ENCODE results near the gene CD247. TPM values are rescaled to one million over a fixed set of nuclear protein-coding genes. Genes with fewer than 3 reads are reported as not detected.

The CD247 gene
- total RNA-seq, 4 donors from 2014 or later: 0.33 TPM; not detected in 3

DNA sequence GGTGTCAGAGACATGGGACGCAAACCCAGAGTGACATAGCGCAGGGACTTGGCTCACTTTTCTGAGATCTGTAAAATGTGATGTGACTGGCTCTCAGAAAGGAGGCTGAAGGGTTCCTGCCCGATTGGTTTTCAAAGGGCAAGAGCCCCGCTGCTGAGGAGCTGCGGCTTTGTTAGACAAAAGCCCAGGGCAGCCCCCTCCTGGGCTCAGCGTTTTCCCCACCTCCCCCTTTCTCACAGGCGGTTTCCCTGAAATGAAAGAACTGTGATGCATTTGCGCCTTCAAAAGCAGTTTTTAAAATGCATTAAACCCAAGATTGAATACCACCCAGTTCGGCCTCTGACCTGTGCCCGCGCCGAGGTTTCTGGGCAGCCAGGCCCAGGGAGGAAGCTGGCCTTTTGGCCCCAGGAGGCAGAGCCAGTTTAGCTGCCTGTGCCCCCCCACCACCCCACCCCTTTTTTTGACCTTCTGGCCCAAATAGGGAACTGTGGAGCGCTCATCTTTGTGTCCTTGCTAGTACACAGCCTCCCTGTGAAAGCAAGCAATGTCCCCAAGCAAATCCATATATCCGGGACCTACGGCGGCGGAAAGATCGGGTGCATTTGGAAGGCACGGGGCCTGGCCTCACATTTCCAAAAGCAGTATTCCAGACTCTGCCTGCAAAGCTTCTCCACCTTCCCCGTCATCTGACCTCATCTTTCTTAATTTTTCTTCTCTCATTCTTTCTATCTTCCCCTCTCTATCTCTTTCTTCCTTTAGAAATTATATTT is 28.6 kb downstream of the CD247 start:
- ATAC-seq (no peak), DNase-seq (no peak)
- Histone ChIP-seq H3K4me3 (no peak overlapping the region), H3K27me3 (no peaks in the 10 kb centered on the region), H3K27ac (no peak overlapping the region), H3K9me3 (no peaks in the 10 kb centered on the region), H3K4me1 (no peaks in the 10 kb centered on the region), H3K36me3 (no peaks in the 10 kb centered on the region)
- in situ Hi-C loops (cut with MboI; ENCODE audit: low sequenced_read_pairs in 4 of 4) (loop anchor here in 1 of 4 donors (10.0 kb wide), 1 partner anchor 65 kb away; no protein-coding TSS in a partner anchor), intact Hi-C loops (cut with DNase I; ENCODE audit: low total_unique reads) (no loop called here)
- no peak for TF ChIP-seq POLR2A (IDR thresholded peaks at IDR 0.05)
- no peak for TF ChIP-seq CTCF (IDR thresholded peaks at IDR 0.05 in 4 of 5, conservative IDR thresholded peaks at IDR 0.05 in 1 of 5)

DNA sequence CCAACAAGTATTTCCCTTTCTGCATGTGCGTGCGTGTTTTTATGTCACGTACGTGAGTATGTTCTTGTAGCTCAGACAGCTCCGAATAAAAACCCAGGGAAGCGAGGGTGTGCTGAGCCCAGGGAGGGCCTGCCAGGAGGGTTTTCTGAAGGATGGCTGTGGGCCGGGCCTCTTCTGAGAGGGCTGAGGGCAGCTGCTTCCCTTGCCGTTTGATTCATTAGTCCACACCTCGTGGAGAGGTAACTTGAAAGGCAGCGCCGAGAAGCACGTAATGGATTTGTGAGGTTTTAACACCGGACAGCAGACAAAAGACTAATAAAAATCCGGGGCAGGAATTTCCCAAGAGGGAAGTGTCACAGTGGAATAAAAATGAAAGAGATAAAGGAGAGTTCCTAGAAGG is 29.5 kb downstream of the CD247 start:
- intact Hi-C loops (cut with DNase I; ENCODE audit: low total_unique reads) (no loop called here), in situ Hi-C loops (cut with MboI; ENCODE audit: low sequenced_read_pairs in 4 of 4) (loop anchor here in 1 of 4 donors (10.0 kb wide), 1 partner anchor 64 kb away; no protein-coding TSS in a partner anchor)
- ATAC-seq (no peak), DNase-seq (no peak)
- no peaks in the 10 kb centered on the region for H3K36me3 ChIP-seq
- H3K9me3 ChIP-seq: no peaks in the 10 kb centered on the region
- H3K4me1 ChIP-seq: no peaks in the 10 kb centered on the region
- no peak overlapping the region for H3K27ac ChIP-seq
- no peak overlapping the region for H3K4me3 ChIP-seq
- no peaks in the 10 kb centered on the region for H3K27me3 ChIP-seq
- no peak for TF ChIP-seq POLR2A (IDR thresholded peaks at IDR 0.05)
- TF ChIP-seq CTCF (IDR thresholded peaks at IDR 0.05 in 4 of 5, conservative IDR thresholded peaks at IDR 0.05 in 1 of 5): no peak

DNA sequence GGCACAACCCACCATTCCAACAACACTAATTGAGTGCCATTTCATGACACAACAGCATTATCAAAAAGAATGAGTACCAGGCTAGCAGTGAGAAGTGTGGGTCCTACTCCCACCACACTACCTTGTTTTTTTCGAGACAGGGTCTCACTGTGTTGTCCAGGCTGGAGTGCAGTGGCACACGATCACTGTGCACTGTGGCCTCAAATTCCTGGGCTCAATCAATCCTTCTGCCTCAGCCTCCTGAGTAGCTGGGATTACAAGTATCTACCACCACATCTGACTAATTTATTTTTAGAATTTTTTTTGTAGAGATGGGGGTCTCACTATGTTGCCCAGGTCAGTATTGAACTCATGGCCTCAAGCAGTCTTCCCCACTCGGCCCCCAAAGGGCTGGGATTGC is 30.7 kb downstream of the CD247 start:
- Histone ChIP-seq H3K4me3 (no peak overlapping the region), H3K4me1 (no peaks in the 10 kb centered on the region), H3K27ac (no peak overlapping the region), H3K36me3 (no peaks in the 10 kb centered on the region), H3K9me3 (no peaks in the 10 kb centered on the region), H3K27me3 (no peaks in the 10 kb centered on the region)
- ATAC-seq (no peak), DNase-seq (no peak)
- in situ Hi-C loops (cut with MboI; ENCODE audit: low sequenced_read_pairs in 4 of 4): loop anchor here in 1 of 4 donors (10.0 kb wide), 1 partner anchor 63 kb away; no protein-coding TSS in a partner anchor
- TF ChIP-seq CTCF (IDR thresholded peaks at IDR 0.05 in 4 of 5, conservative IDR thresholded peaks at IDR 0.05 in 1 of 5) (no peak), POLR2A (IDR thresholded peaks at IDR 0.05) (no peak)
- intact Hi-C loops (cut with DNase I; ENCODE audit: low total_unique reads): no loop called here

GRCh38 chr1:167486090-167486824 is 32.1 kb downstream of the CD247 start:
- DNase-seq (no peak), ATAC-seq (no peak)
- no peaks in the 10 kb centered on the region for H3K36me3 ChIP-seq
- intact Hi-C loops (cut with DNase I; ENCODE audit: low total_unique reads) (no loop called here), in situ Hi-C loops (cut with MboI; ENCODE audit: low sequenced_read_pairs in 4 of 4) (loop anchor here in 1 of 4 donors (10.0 kb wide), 1 partner anchor 61 kb away; no protein-coding TSS in a partner anchor)
- H3K4me1 ChIP-seq: no peaks in the 10 kb centered on the region
- no peak overlapping the region for H3K27ac ChIP-seq
- no peaks in the 10 kb centered on the region for H3K27me3 ChIP-seq
- H3K4me3 ChIP-seq: no peak overlapping the region
- TF ChIP-seq POLR2A (IDR thresholded peaks at IDR 0.05) (no peak), CTCF (IDR thresholded peaks at IDR 0.05 in 4 of 5, conservative IDR thresholded peaks at IDR 0.05 in 1 of 5) (no peak)
- no peaks in the 10 kb centered on the region for H3K9me3 ChIP-seq
